Stimulated activated CD8-positive, alpha-beta memory T cell treated with anti-CD3 and anti-CD28 coated beads, Interleukin-15, amount 100 ng/mL, for 1 hour (primary cell): ENCODE measurements around the gene PPIL4.

Experiments
- DNase-seq: peaks from one replicate; pipeline ENCODE4 v3.0.0-alpha.2; 2020; ENCODE audit warnings: low read depth

Gene PPIL4

GRCh38 chr6:149458196-149458595 is 87.6 kb downstream of the PPIL4 start:
- DNase-seq = no peak

GRCh38 chr6:149457316-149457884 is 88.4 kb downstream of the PPIL4 start:
- DNase-seq = no peak

- no peak for DNase-seq
These were observed 89.4 kb downstream of the PPIL4 start for GRCh38 chr6:149456311-149457021.

- no peak for DNase-seq
These were observed 90.7 kb downstream of the PPIL4 start for GRCh38 chr6:149455031-149455732.
